ENCODE results near the gene CA5B. TPM values are rescaled to one million over a fixed set of nuclear protein-coding genes. Genes with fewer than 3 reads are reported as not detected.
"Not testable (repeated sequence)": the region's sequence is repeated elsewhere in the genome, so short reads cannot be mapped to it uniquely, and the experiment has no call there.

The CA5B gene
- total RNA-seq, 4 donors from 2014 or later, result 0.24 to 3.4 (median 1.8) TPM

- in situ Hi-C loops (cut with MboI; ENCODE audit: low sequenced_read_pairs in 4 of 4), result no loop called here
- intact Hi-C loops (cut with DNase I; ENCODE audit: low total_unique reads), result no loop called here
Measured at GRCh38 chrX:15723887-15724517, 14.1 kb upstream of the CA5B start.

DNA sequence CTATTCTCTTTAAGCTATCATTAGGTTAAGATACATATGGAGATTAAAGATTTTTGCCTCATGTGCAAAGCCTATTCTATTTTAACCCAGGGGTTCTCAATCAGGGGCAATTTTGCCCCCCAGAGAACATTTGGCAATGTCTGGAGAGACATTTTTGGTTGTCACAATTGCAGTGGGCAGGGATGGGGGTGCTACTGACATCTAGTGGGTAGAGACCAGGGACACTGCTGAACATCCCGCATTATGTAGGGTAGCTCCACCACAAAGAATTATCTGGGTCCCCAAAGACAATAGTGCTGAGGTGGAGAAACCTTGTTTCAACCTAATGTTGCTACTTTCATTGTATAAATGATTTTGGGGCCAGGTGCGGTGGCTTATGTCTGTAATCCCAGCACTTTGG is 13.2 kb upstream of the CA5B start:
- no peak for ATAC-seq
- TF ChIP-seq, protein P1, sequence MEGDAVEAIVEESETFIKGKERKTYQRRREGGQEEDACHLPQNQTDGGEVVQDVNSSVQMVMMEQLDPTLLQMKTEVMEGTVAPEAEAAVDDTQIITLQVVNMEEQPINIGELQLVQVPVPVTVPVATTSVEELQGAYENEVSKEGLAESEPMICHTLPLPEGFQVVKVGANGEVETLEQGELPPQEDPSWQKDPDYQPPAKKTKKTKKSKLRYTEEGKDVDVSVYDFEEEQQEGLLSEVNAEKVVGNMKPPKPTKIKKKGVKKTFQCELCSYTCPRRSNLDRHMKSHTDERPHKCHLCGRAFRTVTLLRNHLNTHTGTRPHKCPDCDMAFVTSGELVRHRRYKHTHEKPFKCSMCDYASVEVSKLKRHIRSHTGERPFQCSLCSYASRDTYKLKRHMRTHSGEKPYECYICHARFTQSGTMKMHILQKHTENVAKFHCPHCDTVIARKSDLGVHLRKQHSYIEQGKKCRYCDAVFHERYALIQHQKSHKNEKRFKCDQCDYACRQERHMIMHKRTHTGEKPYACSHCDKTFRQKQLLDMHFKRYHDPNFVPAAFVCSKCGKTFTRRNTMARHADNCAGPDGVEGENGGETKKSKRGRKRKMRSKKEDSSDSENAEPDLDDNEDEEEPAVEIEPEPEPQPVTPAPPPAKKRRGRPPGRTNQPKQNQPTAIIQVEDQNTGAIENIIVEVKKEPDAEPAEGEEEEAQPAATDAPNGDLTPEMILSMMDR (IDR thresholded peaks at IDR 0.05 in 4 of 5, conservative IDR thresholded peaks at IDR 0.05 in 1 of 5), result no peak
- TF ChIP-seq POLR2A (IDR thresholded peaks at IDR 0.05), result no peak
- no peaks in the 10 kb centered on the region for H3K36me3 ChIP-seq
- no peaks in the 10 kb centered on the region for H3K27me3 ChIP-seq
- no peaks in the 10 kb centered on the region for H3K9me3 ChIP-seq
- H3K27ac ChIP-seq, result no peak overlapping the region
- in situ Hi-C loops (cut with MboI; ENCODE audit: low sequenced_read_pairs in 4 of 4), result no loop called here
- intact Hi-C loops (cut with DNase I; ENCODE audit: low total_unique reads), result no loop called here
- no peak overlapping the region for H3K4me3 ChIP-seq
- DNase-seq, result no peak
- no peaks in the 10 kb centered on the region for H3K4me1 ChIP-seq

More at GRCh38 chrX:15723887-15724517, 14.1 kb upstream of the CA5B start:
- H3K9me3 ChIP-seq, result no peaks in the 10 kb centered on the region
- no peak overlapping the region for H3K4me3 ChIP-seq
- no peaks in the 10 kb centered on the region for H3K36me3 ChIP-seq
- TF ChIP-seq, protein P1 (IDR thresholded peaks at IDR 0.05 in 4 of 5, conservative IDR thresholded peaks at IDR 0.05 in 1 of 5), result no peak
- no peak for TF ChIP-seq POLR2A (IDR thresholded peaks at IDR 0.05)
- DNase-seq (no peak), ATAC-seq (no peak)
- H3K4me1 ChIP-seq, result no peaks in the 10 kb centered on the region
- no peak overlapping the region for H3K27ac ChIP-seq
- no peaks in the 10 kb centered on the region for H3K27me3 ChIP-seq

DNA sequence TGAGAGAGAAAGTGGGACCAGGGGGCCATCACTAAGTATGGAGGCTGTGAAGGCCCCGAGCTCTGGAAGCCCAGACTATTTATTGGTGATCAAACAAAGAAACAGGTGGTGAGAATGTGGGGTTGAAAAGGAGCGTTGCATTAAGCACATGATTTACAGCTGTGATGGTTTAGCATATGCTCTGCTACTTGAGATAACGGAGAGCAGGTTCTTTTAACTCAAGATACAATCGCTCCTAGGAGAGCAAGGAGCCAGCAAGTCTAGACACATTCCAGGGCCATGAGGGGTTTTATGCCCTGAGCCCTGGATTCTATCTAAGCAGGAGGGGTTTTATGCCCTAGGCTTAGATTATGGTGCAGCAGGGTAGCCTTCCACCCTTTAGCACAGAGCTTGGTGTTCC is 6.7 kb upstream of the CA5B start:
- H3K4me3 ChIP-seq; ATAC-seq; H3K4me1 ChIP-seq; H3K36me3 ChIP-seq; H3K9me3 ChIP-seq; H3K27me3 ChIP-seq; H3K27ac ChIP-seq; in situ Hi-C loops (cut with MboI; ENCODE audit: low sequenced_read_pairs in 4 of 4); DNase-seq; intact Hi-C loops (cut with DNase I; ENCODE audit: low total_unique reads): not testable (repeated sequence)

GRCh38 chrX:15737190-15737958 is 696 bp upstream of the CA5B start:
- Histone ChIP-seq H3K36me3 (no peaks in the 10 kb centered on the region), H3K27ac (peak overlapping the region in 2 of 4 donors; percentile 27 to 40), H3K4me3 (peak overlapping the region; percentile 19 to 59 (median 48)), H3K4me1 (peaks cover 0 to 4% of the 10 kb centered on the region in 2 donors), H3K9me3 (no peaks in the 10 kb centered on the region), H3K27me3 (no peaks in the 10 kb centered on the region)
- intact Hi-C loops (cut with DNase I; ENCODE audit: low total_unique reads) (loop anchor here (5.0 kb wide), 1 partner anchor 60 kb away; no protein-coding TSS in a partner anchor), in situ Hi-C loops (cut with MboI; ENCODE audit: low sequenced_read_pairs in 4 of 4) (no loop called here)
- no peak for DNase-seq
- TF ChIP-seq, protein P1 (IDR thresholded peaks at IDR 0.05 in 4 of 5, conservative IDR thresholded peaks at IDR 0.05 in 1 of 5), result no peak
- no peak for TF ChIP-seq POLR2A (IDR thresholded peaks at IDR 0.05)
- no peak for ATAC-seq

GRCh38 chrX:15739886-15740285 is 1.8 kb downstream of the CA5B start:
- no peak overlapping the region for H3K27ac ChIP-seq
- intact Hi-C loops (cut with DNase I; ENCODE audit: low total_unique reads) (loop anchor here (5.0 kb wide), 1 partner anchor 63 kb away; no protein-coding TSS in a partner anchor), in situ Hi-C loops (cut with MboI; ENCODE audit: low sequenced_read_pairs in 4 of 4) (no loop called here)
- no peaks in the 10 kb centered on the region for H3K36me3 ChIP-seq
- H3K9me3 ChIP-seq, result no peaks in the 10 kb centered on the region
- H3K4me1 ChIP-seq, result peaks cover 0 to 4% of the 10 kb centered on the region in 2 donors
- TF ChIP-seq, protein P1 (IDR thresholded peaks at IDR 0.05 in 4 of 5, conservative IDR thresholded peaks at IDR 0.05 in 1 of 5), result no peak
- no peak for TF ChIP-seq POLR2A (IDR thresholded peaks at IDR 0.05)
- ATAC-seq (no peak), DNase-seq (no peak)
- H3K27me3 ChIP-seq, result no peaks in the 10 kb centered on the region
- no peak overlapping the region for H3K4me3 ChIP-seq
